HG03460 (cell line): ENCODE results near the gene RAB31.

ENCODE experiments used
- ATAC-seq: cut with Tn5 transposase; IDR thresholded peaks from one replicate; pipeline ENCODE4 v1.9.1; 2021; ENCODE audit not compliant: unreplicated experiment

RAB31 gene

GRCh38 chr18:9782073-9782857 is 74.2 kb downstream of the RAB31 start:
- ATAC-seq, result no peak

GRCh38 chr18:9786631-9787030 is 78.5 kb downstream of the RAB31 start:
- ATAC-seq, result no peak

GRCh38 chr18:9787036-9787435 is 78.9 kb downstream of the RAB31 start:
- ATAC-seq, result no peak

GRCh38 chr18:9787712-9788111 is 79.6 kb downstream of the RAB31 start:
- ATAC-seq, result no peak

- no peak for ATAC-seq
Measured at GRCh38 chr18:9788140-9788539, 80.0 kb downstream of the RAB31 start.

GRCh38 chr18:9788860-9789259 is 80.8 kb downstream of the RAB31 start:
- ATAC-seq, result no peak

GRCh38 chr18:9790261-9790660 is 82.2 kb downstream of the RAB31 start:
- ATAC-seq, result no peak

GRCh38 chr18:9791991-9792390 is 83.9 kb downstream of the RAB31 start:
- ATAC-seq, result no peak

- no peak for ATAC-seq
Measured at GRCh38 chr18:9792565-9793245, 84.6 kb downstream of the RAB31 start.

GRCh38 chr18:9796011-9796410 is 87.9 kb downstream of the RAB31 start:
- no peak for ATAC-seq

- ATAC-seq, result no peak
Measured at GRCh38 chr18:9796935-9797549, 88.9 kb downstream of the RAB31 start.

GRCh38 chr18:9802175-9803062 is 94.3 kb downstream of the RAB31 start:
- ATAC-seq, result no peak

- ATAC-seq, result no peak
Measured at GRCh38 chr18:9803063-9803697, 95.1 kb downstream of the RAB31 start.

- no peak for ATAC-seq
Measured at GRCh38 chr18:9803698-9804516, 95.8 kb downstream of the RAB31 start.

- ATAC-seq, result no peak
Measured at GRCh38 chr18:9804517-9805104, 96.5 kb downstream of the RAB31 start.

- ATAC-seq, result no peak
Measured at GRCh38 chr18:9806905-9807304, 98.8 kb downstream of the RAB31 start.

- no peak for ATAC-seq
Measured at GRCh38 chr18:9808295-9809241, 100.5 kb downstream of the RAB31 start.

- ATAC-seq, result no peak
Measured at GRCh38 chr18:9809697-9810096, 101.6 kb downstream of the RAB31 start.
